Measurements from ENCODE around the gene C16orf54.
"Not testable (repeated sequence)": the region's sequence is repeated elsewhere in the genome, so short reads cannot be mapped to it uniquely, and the experiment has no call there.

The C16orf54 gene

DNA sequence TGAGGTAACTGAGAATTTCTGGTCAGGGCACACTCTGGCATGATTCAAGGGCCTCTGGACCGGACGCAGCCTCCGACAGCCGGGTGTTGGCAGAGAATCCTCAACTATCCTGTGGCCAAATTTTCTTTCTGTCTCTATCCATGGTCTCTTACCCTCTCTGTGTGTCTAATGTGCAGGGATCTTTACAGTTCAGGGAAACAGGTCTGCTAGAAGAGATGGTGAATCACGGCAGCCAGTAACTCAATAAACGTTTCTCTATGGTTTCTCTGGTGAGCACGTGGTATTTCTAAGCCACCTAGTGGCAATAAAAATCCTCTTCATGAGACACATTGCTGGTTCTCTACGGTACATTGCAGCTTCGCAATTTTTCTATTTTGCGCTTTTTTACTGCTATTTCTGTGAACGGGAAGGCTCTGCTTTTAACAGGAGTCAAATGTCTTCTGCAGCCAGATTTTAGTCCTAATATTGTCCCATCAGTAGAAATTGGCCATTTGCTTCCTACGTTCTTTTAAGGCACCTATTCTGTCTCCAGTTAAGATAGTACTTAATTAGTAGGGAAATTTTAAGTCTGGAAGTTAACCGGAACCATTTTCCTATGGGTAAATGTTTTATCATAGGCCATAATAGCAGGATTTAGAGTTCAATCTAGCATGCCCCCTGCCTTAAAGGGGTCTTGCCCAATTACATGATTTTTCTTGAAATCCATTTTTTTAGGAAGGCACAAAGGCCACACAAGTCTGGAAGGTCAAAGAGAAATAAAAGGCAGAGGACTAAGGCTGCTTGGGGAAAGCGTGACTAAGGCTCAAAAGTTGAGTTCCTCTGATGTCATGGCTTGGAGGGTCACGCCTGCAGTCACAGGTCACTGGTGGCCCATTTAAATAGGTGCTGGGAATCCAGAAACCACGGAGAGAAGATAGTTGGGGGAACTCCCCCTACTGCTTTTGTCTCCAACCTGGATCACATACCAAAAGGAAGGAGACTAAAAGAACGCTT, 35.3 kb downstream of the C16orf54 start:
- peak in 1 of 4 experiments; percentile 21 for DNase-seq (ENCODE audit: low read depth in 4 of 4, low spot score in 1 of 4)

DNA sequence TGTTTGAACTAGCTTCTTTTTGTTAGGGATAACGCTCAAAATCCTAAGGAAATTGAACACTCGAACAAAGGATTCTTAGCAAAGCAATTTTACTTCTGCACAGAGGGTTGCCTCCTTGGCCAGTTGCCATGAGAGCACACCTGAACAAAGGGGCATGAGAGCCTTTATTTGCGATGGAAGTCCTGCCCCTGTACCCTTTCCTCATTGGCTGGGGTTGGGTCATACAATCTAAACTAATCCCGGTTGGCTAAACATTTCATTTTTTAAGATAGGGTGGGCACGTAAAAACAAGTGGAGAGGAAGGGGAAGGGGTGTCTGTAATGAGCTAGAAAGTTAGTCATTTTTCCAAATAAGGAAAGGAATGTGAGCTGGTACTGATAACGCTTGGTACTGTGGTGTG, 36.1 kb downstream of the C16orf54 start:
- DNase-seq (ENCODE audit: low read depth in 4 of 4, low spot score in 1 of 4), result not testable (repeated sequence)

DNA sequence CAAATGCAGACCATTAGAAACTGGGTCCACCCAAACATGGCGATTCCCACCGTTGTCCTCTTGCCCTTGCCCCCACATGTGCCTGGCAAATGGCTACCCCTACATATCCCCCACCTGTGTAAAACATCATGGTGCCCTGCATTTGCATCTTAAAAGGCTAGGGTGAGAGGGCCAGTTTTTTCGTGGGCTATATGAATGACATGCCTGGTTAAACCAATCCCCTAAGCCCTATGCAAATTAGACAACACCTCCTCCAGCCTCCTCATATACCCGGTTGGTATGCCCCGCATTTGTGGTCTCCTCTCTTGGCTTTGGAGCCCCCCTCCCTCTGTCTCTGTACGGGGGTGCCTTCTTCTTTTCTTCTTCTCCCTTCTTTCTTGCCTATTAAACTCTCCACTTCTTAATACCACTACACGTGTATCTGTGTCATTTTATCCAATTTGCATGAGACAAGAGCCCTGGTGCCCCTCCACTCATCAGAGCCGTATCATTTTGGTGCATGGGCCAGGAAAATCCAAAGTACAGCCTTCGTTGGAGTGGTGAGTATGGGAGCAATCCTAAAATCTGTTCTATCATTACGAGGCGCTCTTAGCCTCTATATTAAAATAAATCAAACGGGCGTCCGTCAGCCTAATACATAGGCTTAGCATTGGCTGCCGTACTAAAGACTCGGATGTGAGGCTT, 36.7 kb downstream of the C16orf54 start:
- DNase-seq (ENCODE audit: low read depth in 4 of 4, low spot score in 1 of 4), result no peak

DNA sequence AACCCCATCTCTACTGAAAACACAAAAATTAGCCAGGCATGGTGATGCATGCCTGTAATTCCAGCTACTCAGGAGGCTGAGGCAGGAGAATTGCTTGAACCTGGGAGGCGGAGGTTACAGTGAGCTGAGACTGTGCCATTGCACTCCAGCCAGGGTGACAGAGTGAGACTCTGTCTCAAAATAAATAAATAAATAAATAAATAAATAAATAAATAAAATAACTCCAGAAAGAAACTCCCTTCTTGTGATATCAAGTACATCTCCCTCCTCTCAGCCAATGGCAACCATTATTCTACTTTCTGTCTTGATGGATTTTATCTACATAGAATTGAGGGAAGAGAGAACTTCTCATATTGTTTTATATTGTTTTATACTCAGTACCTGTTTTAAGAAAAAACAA, 38.6 kb downstream of the C16orf54 start:
- not testable (repeated sequence) for DNase-seq (ENCODE audit: low read depth in 4 of 4, low spot score in 1 of 4)

DNA sequence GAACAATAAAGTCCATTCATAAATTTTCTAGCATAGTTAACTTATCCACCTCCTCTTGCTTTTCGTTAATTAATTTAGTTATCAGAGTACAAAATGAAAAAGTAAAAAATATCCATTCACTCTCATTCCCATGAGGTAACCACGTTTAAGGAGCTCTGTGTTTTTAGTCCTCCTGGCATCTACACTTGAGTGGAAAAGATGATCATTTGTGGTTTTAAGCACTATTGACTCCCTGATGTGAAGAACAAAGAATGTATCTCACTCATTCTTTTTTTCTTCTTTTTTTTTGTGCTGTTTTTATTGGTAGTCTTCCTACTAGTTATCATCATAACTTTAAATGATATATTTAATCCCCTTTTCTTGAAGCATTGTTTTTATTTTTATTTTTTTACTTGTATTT, 40.8 kb downstream of the C16orf54 start:
- DNase-seq (ENCODE audit: low read depth in 4 of 4, low spot score in 1 of 4), result no peak

DNA sequence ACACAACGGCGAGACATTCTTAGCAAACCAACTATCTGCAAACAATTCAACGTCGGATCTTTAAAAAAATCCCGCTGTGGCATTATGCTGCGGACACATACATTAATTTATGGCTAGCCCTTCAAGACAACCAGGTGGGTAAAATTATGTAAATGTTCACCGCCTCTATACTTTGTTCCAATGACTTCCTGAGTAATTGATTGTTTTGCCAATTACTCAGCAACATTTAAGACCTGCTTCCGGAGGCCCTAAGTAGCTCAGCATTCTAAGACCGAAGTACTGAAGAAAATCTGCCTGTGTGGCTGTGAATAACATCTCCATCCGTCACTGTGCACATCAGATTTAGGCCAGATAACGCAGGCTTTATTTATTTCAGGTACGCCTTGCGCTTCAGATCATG, 43.5 kb downstream of the C16orf54 start:
- no peak for DNase-seq (ENCODE audit: low read depth in 4 of 4, low spot score in 1 of 4)

DNA sequence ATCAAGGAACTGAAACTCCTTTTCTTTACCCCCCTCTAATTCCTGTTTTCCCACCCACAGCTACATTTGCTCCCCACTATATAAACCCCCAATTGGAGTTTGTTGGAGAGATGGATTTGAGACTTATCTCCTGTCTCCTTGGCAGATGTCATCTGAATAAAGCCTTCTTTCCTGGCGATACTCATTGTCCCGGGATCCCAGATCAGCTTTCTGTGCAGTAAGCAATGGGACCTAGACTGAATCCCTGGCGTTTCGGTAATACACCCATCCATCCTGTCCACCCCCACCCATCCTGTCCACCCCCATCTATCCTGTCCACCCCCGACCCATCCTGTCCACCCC, 44.6 kb downstream of the C16orf54 start:
- no peak for DNase-seq (ENCODE audit: low read depth in 4 of 4, low spot score in 1 of 4)

DNA sequence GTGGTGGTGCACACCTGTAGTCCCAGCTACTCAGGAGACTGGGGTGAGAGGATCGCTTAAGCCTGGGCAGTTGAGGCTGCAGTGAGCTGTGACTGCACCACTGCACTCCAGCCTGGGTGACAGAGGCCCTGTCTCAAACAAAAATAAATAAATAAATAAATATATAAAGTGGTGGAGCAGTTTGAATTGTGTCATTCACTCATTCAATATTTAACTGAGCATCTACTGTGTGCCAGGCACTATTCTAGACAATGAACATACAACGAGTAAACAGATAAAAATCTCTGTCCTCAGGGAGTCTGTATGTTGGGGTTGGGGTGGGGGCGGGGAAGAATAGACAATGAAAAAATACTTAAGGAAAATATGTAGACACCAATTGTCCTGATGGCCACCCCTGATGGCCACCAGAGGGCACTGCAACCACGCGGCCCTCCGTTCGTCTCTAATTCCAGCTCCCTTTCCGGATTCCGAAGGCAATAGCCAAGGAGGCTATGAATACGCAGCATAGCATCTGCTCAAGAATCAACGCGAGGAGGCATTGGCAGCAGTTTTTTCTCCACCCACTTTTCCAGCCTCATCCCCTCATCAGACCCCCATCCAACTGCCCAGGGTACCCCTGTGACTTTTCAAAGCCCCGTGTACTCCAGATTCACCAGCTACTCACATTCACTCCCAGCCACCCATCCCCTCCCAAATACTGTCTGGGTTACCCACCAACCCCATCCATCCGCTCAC, 45.4 kb downstream of the C16orf54 start:
- DNase-seq (ENCODE audit: low read depth in 4 of 4, low spot score in 1 of 4), result peak; percentile 48 to 66 (median 53)

DNA sequence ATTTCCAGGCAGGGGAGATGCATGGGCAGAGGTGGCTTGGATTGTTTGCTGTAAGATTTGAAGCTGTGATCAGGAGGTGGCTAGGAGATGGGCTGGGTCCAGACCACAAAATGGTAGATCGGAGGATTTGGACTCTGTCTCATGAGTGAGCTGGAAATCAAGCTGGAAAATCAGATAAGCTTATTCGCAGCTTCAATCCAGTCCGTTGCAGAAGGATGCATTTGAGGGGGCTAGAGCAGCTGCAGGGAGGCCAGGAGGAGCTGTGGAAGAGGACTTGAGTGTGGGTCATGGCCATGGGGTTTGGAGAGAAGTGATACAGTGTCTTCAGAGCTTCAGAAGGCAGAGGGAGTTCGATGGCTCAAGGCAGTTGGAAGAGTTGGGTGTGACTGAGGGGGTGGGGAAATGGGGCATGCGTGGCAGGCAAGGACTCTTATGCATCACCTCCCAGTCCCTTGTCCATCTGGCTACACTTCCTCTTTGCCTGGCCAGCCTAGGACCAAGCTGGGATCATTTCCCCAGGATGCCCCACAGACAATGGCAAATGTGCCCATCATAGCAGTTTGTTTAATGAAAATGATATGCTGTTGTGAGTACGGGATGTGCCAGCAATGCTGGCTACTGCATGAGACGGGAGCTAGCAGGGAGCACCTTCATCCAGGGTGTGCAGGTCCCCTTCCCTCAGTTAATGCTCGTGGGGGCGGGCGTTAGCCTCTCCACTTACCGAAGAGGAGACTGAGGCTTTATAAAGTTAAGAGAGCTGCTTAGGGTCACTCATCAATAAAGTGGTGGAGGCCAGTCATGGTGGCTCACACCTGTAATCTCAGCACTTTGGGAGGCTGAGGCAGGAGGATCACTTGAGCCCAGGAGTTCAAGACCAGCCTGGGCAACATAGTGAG, 46.2 kb downstream of the C16orf54 start:
- no peak for DNase-seq (ENCODE audit: low read depth in 4 of 4, low spot score in 1 of 4)

DNA sequence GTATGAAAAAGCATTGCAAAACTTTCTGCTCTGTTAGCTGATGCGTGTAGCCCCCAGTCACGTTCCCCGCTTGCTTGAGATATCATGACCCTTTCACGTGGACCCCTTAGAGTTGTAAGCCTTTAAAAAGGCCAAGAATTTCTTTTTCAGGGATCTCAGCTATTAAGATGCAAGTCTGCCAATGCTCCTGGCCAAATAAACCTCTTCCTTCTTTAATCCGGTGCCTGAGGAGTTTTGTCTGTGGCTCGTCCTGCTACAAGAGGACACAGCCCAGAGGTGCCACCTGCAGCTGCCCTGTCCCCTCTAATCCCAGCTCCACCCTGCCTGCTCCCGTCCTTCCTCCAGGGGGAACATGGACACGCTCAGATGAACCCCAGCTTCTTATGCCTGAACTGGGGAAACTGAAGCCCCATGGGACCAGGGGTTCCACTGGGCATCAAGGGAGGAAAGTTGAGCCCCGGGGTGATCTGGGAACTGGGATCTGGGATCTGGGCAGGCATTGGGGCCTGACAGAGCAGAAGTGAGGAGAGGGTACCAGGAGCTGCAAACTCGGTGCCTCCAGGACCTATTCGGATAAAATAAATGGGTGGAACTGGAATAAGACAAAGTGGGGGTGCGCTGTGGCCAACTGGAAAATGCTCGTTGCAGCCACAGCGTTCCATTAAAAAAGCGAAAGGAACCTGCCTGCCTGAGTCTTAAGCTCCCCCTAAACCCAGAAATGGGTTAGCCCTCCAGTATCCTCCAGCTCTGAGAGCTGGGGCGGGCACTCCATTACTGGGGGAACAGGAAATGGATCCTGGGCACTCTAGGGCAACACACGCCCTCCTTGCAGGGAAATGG, 47.1 kb downstream of the C16orf54 start:
- DNase-seq (ENCODE audit: low read depth in 4 of 4, low spot score in 1 of 4), result no peak

DNA sequence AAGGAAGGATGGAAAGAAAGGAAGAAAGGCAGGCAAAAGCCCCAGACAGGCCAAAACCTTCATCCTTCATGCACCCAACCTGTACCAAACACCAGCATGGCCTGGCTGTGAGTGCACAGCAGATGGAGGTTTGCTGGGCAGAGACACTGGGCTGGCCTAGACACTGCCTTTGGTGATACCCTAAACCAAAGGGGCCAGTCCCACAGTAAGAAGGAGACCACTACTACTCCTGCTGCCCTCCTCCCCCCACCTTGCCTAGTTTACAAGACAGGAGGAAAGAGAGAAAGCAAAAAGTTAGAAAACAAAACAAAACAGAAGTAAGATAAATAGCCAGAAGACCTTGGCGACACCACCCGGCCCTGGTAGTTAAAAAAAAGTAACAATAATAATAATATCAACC, 47.7 kb downstream of the C16orf54 start:
- no peak for DNase-seq (ENCODE audit: low read depth in 4 of 4, low spot score in 1 of 4)

DNA sequence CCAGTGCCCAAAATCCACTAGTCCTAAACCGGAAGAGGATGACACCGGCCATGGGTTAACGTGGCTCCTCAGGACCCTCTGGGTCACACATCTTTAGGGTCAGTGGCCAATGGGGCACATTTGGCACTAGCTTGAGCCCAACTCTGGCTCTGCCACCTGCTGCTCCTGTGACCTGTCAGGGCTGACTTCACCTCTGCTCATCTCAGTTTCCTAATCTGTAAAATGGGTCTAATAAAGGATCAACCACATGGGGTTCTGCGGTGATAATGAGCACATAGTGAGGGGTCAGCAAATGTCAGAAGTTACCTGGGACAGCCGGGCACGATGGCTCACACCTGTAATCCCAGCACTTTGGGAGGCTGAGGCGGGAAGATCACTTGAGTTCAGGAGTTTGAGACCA, 48.4 kb downstream of the C16orf54 start:
- DNase-seq (ENCODE audit: low read depth in 4 of 4, low spot score in 1 of 4), result no peak

DNA sequence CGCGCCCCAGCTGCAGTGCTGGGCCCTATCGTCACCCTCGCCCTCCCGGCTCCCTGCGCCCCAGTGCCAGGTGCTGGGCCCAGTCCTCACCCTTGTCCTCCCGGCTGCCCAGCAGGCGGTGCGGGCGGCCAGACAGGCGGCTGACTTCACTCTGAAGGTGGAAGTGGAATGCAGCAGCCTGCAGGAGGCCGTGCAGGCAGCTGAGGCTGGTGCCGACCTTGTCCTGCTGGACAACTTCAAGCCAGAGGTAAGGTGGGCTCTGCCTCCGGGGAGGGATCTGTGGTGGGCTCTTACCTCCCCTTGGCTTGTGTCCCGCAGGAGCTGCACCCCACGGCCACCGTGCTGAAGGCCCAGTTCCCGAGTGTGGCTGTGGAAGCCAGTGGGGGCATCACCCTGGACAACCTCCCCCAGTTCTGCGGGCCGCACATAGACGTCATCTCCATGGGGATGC, 48.9 kb downstream of the C16orf54 start:
- DNase-seq (ENCODE audit: low read depth in 4 of 4, low spot score in 1 of 4), result no peak

DNA sequence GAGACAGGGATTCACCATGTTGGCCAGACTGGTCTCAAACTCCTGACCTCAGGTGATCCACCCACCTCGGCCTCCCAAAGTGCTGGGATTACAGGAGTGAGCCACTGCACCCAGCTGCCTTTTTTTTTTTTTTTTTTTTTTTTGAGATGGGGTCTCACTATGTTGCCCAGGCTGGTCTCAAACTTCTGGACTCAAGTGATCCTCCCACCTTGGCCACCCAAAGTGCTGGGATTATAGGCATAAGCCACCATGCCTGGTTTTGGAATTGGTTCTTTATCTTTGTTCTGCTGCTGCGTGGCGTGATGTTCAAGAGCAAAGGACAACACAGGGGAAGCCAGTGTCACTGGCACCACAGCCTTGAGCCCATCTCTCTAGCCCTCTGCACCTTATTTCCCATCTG, 50.1 kb downstream of the C16orf54 start:
- DNase-seq (ENCODE audit: low read depth in 4 of 4, low spot score in 1 of 4), result not testable (repeated sequence)

DNA sequence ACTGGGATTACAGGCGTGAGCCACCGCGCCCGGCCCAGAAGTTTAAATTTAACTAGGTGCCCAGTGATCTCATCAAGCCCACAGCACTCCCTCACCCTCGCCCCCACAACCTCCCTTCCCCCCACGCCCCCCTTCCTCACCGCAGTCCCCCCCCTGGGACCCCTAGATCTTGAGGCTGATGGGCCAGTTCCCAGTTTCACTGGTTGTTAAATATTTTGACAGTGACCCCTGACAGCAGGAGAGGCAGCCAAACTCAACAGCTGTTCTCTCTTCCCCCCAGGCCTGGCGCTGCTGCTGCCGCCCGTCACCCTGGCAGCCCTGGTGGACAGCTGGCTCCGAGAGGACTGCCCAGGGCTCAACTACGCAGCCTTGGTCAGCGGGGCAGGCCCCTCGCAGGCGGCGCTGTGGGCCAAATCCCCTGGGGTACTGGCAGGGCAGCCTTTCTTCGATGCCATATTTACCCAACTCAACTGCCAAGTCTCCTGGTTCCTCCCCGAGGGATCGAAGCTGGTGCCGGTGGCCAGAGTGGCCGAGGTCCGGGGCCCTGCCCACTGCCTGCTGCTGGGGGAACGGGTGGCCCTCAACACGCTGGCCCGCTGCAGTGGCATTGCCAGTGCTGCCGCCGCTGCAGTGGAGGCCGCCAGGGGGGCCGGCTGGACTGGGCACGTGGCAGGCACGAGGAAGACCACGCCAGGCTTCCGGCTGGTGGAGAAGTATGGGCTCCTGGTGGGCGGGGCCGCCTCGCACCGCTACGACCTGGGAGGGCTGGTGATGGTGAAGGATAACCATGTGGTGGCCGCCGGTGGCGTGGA, 51.2 kb downstream of the C16orf54 start:
- no peak for DNase-seq (ENCODE audit: low read depth in 4 of 4, low spot score in 1 of 4)

DNA sequence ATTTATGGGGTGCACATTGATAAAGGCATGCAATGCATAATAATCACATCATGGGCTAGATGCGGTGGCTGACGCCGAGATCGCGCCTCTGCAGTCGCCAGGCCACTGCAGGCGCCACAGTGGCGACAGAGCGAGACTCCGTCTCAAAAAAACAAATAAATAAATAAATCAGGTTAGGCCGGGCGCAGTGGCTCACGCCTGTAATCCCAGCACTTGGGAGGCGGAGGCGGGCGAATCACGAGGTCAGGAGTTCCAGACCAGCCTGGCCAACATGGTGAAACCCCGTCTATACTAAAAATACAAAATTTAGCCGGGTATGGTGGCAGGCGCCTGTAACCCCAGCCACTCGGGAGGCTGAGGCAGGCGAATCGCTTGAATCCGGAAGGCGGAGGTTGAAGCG, 53.2 kb downstream of the C16orf54 start:
- DNase-seq (ENCODE audit: low read depth in 4 of 4, low spot score in 1 of 4), result not testable (repeated sequence)
